IMR-90 (cell line): ENCODE data around the gene CEP41.

ENCODE experiments used
- BHLHE40 ChIP-seq: fragments of 150-350 bp; IDR thresholded peaks from 2 replicates; pipeline ENCODE4 v1.6.1; 2016; ENCODE audit warnings: mild to moderate bottlenecking, low read depth, low read length
- CEBPB ChIP-seq: IDR thresholded peaks from 2 replicates; pipeline ENCODE4 v1.6.1; 2012; ENCODE audit warnings: low read depth, low read length, improper control_type of control experiment
- FOS ChIP-seq: fragments of 150-350 bp; IDR thresholded peaks from 2 replicates; pipeline ENCODE4 v1.6.1; 2016; ENCODE audit warnings: low read depth, low read length
- MAFK ChIP-seq: IDR thresholded peaks from 2 replicates; pipeline ENCODE4 v1.6.1; 2012; ENCODE audit warnings: low read depth, low read length, improper control_type of control experiment
- MAZ ChIP-seq: IDR thresholded peaks from 2 replicates; pipeline ENCODE4 v1.6.1; 2012; ENCODE audit warnings: low read depth, mild to moderate bottlenecking, low read length, improper control_type of control experiment, moderate library complexity, borderline replicate concordance
- MXI1 ChIP-seq: IDR thresholded peaks from 2 replicates; pipeline ENCODE4 v1.6.1; 2012; ENCODE audit warnings: low read depth, mild to moderate bottlenecking, low read length, moderate library complexity, borderline replicate concordance
- NFE2L2 ChIP-seq: fragments of 150-350 bp; IDR thresholded peaks from 2 replicates; pipeline ENCODE4 v1.6.1; 2016; ENCODE audit warnings: low read depth, mild to moderate bottlenecking, low read length
- POLR2A ChIP-seq: IDR thresholded peaks from 2 replicates; pipeline ENCODE4 v1.6.1; 2012; ENCODE audit warnings: mild to moderate bottlenecking, low read depth, low read length
- RCOR1 ChIP-seq: IDR thresholded peaks from 2 replicates; pipeline ENCODE4 v1.6.1; 2012; ENCODE audit warnings: mild to moderate bottlenecking, low read length, improper control_type of control experiment; ENCODE audit not compliant: insufficient replicate concordance
- RFX5 ChIP-seq: IDR thresholded peaks from 2 replicates; pipeline ENCODE4 v1.8.0; 2012; ENCODE audit warnings: low read depth, mild to moderate bottlenecking, low read length, moderate library complexity
- SMC3 ChIP-seq: fragments of 150-350 bp; IDR thresholded peaks from 2 replicates; pipeline ENCODE4 v1.6.1; 2016; ENCODE audit warnings: low read depth, mild to moderate bottlenecking, antibody characterized with exemption, low read length, moderate library complexity
- TF ChIP-seq, protein P1 (sequence below): conservative IDR thresholded peaks from 2 replicates; pipeline ENCODE4 v1.5.1; 2012; ENCODE audit warnings: mild to moderate bottlenecking, low read depth, low read length, improper control_type of control experiment
- TF ChIP-seq, protein P2 (sequence below): fragments of 150-350 bp; IDR thresholded peaks from 2 replicates; pipeline ENCODE4 v1.6.1; 2017; ENCODE audit warnings: mild to moderate bottlenecking, antibody characterized with exemption, low read length, low read depth
- TF ChIP-seq, protein P3 (sequence below): fragments of 150-350 bp; IDR thresholded peaks from 2 replicates; pipeline ENCODE4 v1.6.1; 2016; ENCODE audit warnings: low read depth, mild to moderate bottlenecking, low read length, moderate library complexity, borderline replicate concordance

DNA sequence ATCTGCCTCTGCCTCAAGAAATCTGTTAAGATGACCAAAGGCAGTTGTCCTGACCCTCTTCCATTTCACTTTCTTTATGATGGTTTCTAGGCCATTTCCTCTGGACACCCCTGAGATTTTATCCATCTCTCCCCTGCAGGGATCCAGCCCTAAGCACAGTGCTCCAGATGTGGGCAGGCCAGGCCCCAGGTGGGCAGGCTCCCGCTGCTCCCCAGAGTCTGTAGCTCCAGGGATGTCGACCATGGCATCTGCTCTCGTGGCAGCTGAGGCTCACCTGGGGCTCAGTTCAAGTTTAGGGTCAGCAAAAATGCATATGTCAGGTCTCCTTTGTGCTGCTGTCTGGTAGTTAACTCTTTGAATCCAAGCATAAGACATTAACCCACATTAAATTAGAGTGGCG, 11.8 kb downstream of the CEP41 start:
- TF ChIP-seq, protein P1, sequence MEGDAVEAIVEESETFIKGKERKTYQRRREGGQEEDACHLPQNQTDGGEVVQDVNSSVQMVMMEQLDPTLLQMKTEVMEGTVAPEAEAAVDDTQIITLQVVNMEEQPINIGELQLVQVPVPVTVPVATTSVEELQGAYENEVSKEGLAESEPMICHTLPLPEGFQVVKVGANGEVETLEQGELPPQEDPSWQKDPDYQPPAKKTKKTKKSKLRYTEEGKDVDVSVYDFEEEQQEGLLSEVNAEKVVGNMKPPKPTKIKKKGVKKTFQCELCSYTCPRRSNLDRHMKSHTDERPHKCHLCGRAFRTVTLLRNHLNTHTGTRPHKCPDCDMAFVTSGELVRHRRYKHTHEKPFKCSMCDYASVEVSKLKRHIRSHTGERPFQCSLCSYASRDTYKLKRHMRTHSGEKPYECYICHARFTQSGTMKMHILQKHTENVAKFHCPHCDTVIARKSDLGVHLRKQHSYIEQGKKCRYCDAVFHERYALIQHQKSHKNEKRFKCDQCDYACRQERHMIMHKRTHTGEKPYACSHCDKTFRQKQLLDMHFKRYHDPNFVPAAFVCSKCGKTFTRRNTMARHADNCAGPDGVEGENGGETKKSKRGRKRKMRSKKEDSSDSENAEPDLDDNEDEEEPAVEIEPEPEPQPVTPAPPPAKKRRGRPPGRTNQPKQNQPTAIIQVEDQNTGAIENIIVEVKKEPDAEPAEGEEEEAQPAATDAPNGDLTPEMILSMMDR = no peak
- TF ChIP-seq POLR2A (no peak), MXI1 (no peak), BHLHE40 (no peak), MAZ (no peak), CEBPB (no peak), FOS (no peak), SMC3 (no peak), RCOR1 (no peak), NFE2L2 (no peak), MAFK (no peak), RFX5 (no peak)
- TF ChIP-seq, protein P2, sequence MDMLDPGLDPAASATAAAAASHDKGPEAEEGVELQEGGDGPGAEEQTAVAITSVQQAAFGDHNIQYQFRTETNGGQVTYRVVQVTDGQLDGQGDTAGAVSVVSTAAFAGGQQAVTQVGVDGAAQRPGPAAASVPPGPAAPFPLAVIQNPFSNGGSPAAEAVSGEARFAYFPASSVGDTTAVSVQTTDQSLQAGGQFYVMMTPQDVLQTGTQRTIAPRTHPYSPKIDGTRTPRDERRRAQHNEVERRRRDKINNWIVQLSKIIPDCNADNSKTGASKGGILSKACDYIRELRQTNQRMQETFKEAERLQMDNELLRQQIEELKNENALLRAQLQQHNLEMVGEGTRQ = no peak
- TF ChIP-seq, protein P3, sequence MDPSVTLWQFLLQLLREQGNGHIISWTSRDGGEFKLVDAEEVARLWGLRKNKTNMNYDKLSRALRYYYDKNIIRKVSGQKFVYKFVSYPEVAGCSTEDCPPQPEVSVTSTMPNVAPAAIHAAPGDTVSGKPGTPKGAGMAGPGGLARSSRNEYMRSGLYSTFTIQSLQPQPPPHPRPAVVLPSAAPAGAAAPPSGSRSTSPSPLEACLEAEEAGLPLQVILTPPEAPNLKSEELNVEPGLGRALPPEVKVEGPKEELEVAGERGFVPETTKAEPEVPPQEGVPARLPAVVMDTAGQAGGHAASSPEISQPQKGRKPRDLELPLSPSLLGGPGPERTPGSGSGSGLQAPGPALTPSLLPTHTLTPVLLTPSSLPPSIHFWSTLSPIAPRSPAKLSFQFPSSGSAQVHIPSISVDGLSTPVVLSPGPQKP = no peak
